ENCODE measurements around the gene ENDOG.
"Not testable (repeated sequence)": the region's sequence is repeated elsewhere in the genome, so short reads cannot be mapped to it uniquely, and the experiment has no call there.

The ENDOG gene

DNA sequence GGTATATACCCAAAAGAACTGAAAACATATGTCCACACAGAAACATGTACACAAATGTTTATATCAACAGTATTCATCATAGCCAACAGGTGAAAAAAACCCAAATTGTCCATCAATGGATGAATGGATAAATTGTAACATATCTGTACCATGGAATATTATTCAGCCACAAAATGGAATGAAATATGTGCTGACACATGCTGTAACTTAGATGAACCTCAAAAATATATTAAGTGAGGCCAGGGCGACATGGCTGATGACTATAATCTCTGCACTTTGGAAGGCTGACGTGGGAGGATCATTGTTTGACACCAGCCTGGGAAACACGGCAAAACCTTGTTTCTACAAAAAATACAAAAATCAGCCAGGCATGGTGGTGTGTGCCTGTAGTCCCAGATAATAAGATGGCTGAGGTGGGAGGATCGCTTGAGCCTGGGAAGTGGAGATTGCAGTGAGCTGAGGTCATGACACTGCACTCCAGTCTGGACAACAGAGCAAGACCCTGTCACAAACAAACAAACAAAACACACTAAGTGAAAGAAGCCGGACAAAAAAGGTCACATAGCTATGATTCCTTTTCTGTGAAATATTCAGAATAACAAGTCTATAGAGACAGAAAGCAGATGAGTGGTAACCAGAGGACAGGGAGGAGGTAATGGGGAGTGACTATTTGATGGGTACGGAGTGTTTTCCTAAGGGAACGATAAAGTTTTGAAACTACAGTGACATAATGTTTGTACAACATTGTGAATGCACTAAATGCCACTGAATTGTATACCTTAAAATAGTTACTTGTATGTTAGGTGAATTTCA lies 52.0 kb downstream of the ENDOG start:
- no peak for DNase-seq

DNA sequence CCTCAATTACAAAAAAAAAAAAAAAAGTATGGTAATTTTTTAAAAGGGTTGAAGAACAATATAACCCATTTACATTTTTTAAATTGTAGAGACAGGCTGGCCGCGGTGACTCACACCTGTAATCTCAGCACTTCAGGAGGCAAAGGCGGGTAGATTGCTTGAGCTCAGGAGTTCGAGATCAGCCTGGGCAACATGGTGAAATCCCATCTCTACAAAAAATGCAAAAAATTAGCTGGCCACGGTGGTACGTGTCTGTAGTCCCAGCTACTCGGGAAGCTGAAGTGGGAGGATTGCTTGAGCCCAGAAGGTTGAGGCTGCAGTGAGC lies 52.6 kb downstream of the ENDOG start:
- DNase-seq, result not testable (repeated sequence)

Measured in DMS79 treated with DMSO at 0.1 percent for 48 hours (cell line).